ENCODE measurements around the gene SEPTIN3. TPM values are rescaled to one million over a fixed set of nuclear protein-coding genes. Genes with fewer than 3 reads are reported as not detected.

Gene SEPTIN3
- total and polyA plus RNA-seq, 2 experiments from 2014 or later, result 1.5 TPM

- no peak overlapping the region for H3K4me2 ChIP-seq
- no peaks in the 10 kb centered on the region for H3K9me2 ChIP-seq (replicated peaks; ENCODE audit: insufficient read depth)
- H3K4me1 ChIP-seq (ENCODE audit: insufficient read depth), result no peaks in the 10 kb centered on the region
- H3K27ac ChIP-seq, result no peak overlapping the region
- no peaks in the 10 kb centered on the region for H4K20me1 ChIP-seq (ENCODE audit: insufficient read depth, poor library complexity, severe bottlenecking)
- no peaks in the 10 kb centered on the region for H3K79me2 ChIP-seq
- TF ChIP-seq CTCF (IDR thresholded peaks at IDR 0.05; ENCODE audit: poor library complexity), result no peak
- TF ChIP-seq EZH2phosphoT487 (IDR thresholded peaks at IDR 0.05; ENCODE audit: low read depth, severe bottlenecking, unreplicated experiment), result no peak
- TF ChIP-seq EZH2 (IDR thresholded peaks at IDR 0.05; ENCODE audit: borderline replicate concordance), result no peak
- no peaks in the 10 kb centered on the region for H3K27me3 ChIP-seq
- WGBS (ENCODE audit: low lambda C conversion rate, missing lambda C conversion rate), result 93% methylated on average over 2 of the region's 2 CpGs
- H3K4me3 ChIP-seq, result no peak overlapping the region
- no peak for DNase-seq (ENCODE audit: low spot score)
- H3K36me3 ChIP-seq (replicated peaks; ENCODE audit: insufficient read depth, low read depth), result no peaks in the 10 kb centered on the region
- no peaks in the 10 kb centered on the region for H3K9me3 ChIP-seq (ENCODE audit: low read depth)
- H2AFZ ChIP-seq, result no peak overlapping the region
Observed at GRCh38 chr22:41966225-41966606, 3.0 kb upstream of the SEPTIN3 start.

- Histone ChIP-seq H3K4me3 (no peak overlapping the region), H3K36me3 (replicated peaks; ENCODE audit: insufficient read depth, low read depth) (no peaks in the 10 kb centered on the region), H4K20me1 (ENCODE audit: insufficient read depth, poor library complexity, severe bottlenecking) (no peaks in the 10 kb centered on the region), H3K27me3 (no peaks in the 10 kb centered on the region), H3K9me2 (replicated peaks; ENCODE audit: insufficient read depth) (no peaks in the 10 kb centered on the region), H3K27ac (peak overlapping the region; percentile 27), H3K4me2 (no peak overlapping the region), H3K4me1 (ENCODE audit: insufficient read depth) (no peaks in the 10 kb centered on the region), H3K79me2 (no peaks in the 10 kb centered on the region), H3K9me3 (ENCODE audit: low read depth) (no peaks in the 10 kb centered on the region), H2AFZ (no peak overlapping the region)
- WGBS (ENCODE audit: low lambda C conversion rate, missing lambda C conversion rate), result 49% methylated on average over 8 of the region's 8 CpGs
- TF ChIP-seq CTCF (IDR thresholded peaks at IDR 0.05; ENCODE audit: poor library complexity) (peak; percentile 50), EZH2phosphoT487 (IDR thresholded peaks at IDR 0.05; ENCODE audit: low read depth, severe bottlenecking, unreplicated experiment) (no peak)
- DNase-seq (ENCODE audit: low spot score), result peak; percentile 77
Observed at GRCh38 chr22:41966607-41967240, 2.5 kb upstream of the SEPTIN3 start.

- no peaks in the 10 kb centered on the region for H4K20me1 ChIP-seq (ENCODE audit: insufficient read depth, poor library complexity, severe bottlenecking)
- no peak overlapping the region for H3K4me2 ChIP-seq
- H3K9me2 ChIP-seq (replicated peaks; ENCODE audit: insufficient read depth), result no peaks in the 10 kb centered on the region
- WGBS (ENCODE audit: low lambda C conversion rate, missing lambda C conversion rate), result 47% methylated on average over 9 of the region's 9 CpGs
- H3K27ac ChIP-seq, result no peak overlapping the region
- H2AFZ ChIP-seq, result no peak overlapping the region
- no peaks in the 10 kb centered on the region for H3K9me3 ChIP-seq (ENCODE audit: low read depth)
- TF ChIP-seq CTCF (IDR thresholded peaks at IDR 0.05; ENCODE audit: poor library complexity) (no peak), EZH2phosphoT487 (IDR thresholded peaks at IDR 0.05; ENCODE audit: low read depth, severe bottlenecking, unreplicated experiment) (no peak), EZH2 (IDR thresholded peaks at IDR 0.05; ENCODE audit: borderline replicate concordance) (no peak)
- H3K4me3 ChIP-seq, result no peak overlapping the region
- DNase-seq (ENCODE audit: low spot score), result peak; percentile 18
- H3K79me2 ChIP-seq, result no peaks in the 10 kb centered on the region
- H3K27me3 ChIP-seq, result no peaks in the 10 kb centered on the region
- H3K36me3 ChIP-seq (replicated peaks; ENCODE audit: insufficient read depth, low read depth), result no peaks in the 10 kb centered on the region
- H3K4me1 ChIP-seq (ENCODE audit: insufficient read depth), result no peaks in the 10 kb centered on the region
Observed at GRCh38 chr22:41968601-41969000, 642 bp upstream of the SEPTIN3 start.
